ENCODE results near the gene PKP4. TPM values are rescaled to one million over a fixed set of nuclear protein-coding genes. Genes with fewer than 3 reads are reported as not detected.

PKP4 gene
- total and polyA plus RNA-seq, 2 of the 8 experiments (the other 6 are each of a cell fraction or from before 2014, with no cell fraction given) = 48.2 to 88.0 TPM

DNA sequence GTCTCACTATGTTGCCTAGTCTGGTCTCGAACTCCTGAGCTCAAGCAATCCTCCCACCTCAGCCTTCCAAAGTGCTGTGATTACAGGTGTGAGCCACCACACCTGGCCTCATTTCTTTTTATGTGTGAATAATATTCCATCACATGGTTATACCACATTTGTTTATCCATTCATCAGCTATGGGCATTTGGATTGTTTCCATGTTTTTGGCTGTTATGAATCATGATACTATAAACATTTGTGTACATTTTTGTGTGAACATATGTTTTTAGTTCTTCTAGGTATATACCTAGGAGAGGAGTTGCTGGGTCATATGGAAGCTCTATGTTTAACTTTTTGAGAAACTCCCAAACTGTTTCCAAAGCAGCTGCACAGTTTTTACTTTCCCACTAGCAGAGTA is 24.4 kb downstream of the PKP4 start:
- H3K18ac ChIP-seq (ENCODE audit: extremely low read depth, low read length) = no peak overlapping the region
- H3K4me2 ChIP-seq (ENCODE audit: insufficient read depth in 1 of 2, low read depth in 2 of 2, low read length in 2 of 2) = no peak overlapping the region
- no peaks in the 10 kb centered on the region; the same call in 1 of the 2 replicates for H3K23me2 ChIP-seq (ENCODE audit: low read depth, low read length)
- TF ChIP-seq HDAC6 (IDR thresholded peaks at IDR 0.05; ENCODE audit: low read depth, low read length) = no peak
- TF ChIP-seq RNF2 (IDR thresholded peaks at IDR 0.05; ENCODE audit: borderline replicate concordance, low read depth, low read length, missing control alignments, poor library complexity, severe bottlenecking) = no peak
- TF ChIP-seq CTBP2 (IDR thresholded peaks at IDR 0.05; ENCODE audit: borderline replicate concordance, insufficient read depth, insufficient read length, low read length) = no peak
- TF ChIP-seq SP4 (IDR thresholded peaks at IDR 0.05; ENCODE audit: low read length) = no peak
- TF ChIP-seq CREB1 (IDR thresholded peaks at IDR 0.05) = no peak
- no peak for TF ChIP-seq SP2 (IDR thresholded peaks at IDR 0.05; ENCODE audit: low read length)
- no peak for TF ChIP-seq FOSL1 (IDR thresholded peaks at IDR 0.05; ENCODE audit: insufficient read depth, low read depth, low read length)
- no peak for TF ChIP-seq NRF1 (IDR thresholded peaks at IDR 0.05; ENCODE audit: low read depth, low read length)
- TF ChIP-seq CHD1 (IDR thresholded peaks at IDR 0.05; ENCODE audit: low read depth, low read length) = no peak
- no peak for TF ChIP-seq POLR2AphosphoS5 (IDR thresholded peaks at IDR 0.05; ENCODE audit: low read depth, low read length)
- TF ChIP-seq TAF1 (IDR thresholded peaks at IDR 0.05; ENCODE audit: low read depth, low read length) = no peak
- TF ChIP-seq RFX5 (IDR thresholded peaks at IDR 0.05; ENCODE audit: borderline replicate concordance, low read depth, low read length) = no peak
- TF ChIP-seq SIN3A (conservative IDR thresholded peaks at IDR 0.05 in 1 of 2, IDR thresholded peaks at IDR 0.05 in 1 of 2; ENCODE audit: low read depth in 1 of 2, low read length in 2 of 2) = no peak
- no peak for TF ChIP-seq POLR2A (IDR thresholded peaks at IDR 0.05; ENCODE audit: control extremely low read depth in 1 of 2, low read depth in 2 of 2, low read length in 2 of 2)
- TF ChIP-seq TBP (IDR thresholded peaks at IDR 0.05; ENCODE audit: low read depth, low read length) = no peak
- no peak overlapping the region for H3K9ac ChIP-seq (replicated peaks in 1 of 4; ENCODE audit: extremely low read depth in 1 of 4, low read depth in 3 of 4, low read length in 3 of 4)
- H3K23ac ChIP-seq (ENCODE audit: insufficient read length) = no peak overlapping the region
- H3K4ac ChIP-seq (replicated peaks; ENCODE audit: insufficient read length, low read depth, low read length) = no peak overlapping the region
- peaks cover 0 to 7% (median 1%) of the 10 kb centered on the region in 4 experiments; a peak in 2 of 7 replicates for H3K4me1 ChIP-seq (replicated peaks in 1 of 4; ENCODE audit: control insufficient read depth in 3 of 4, insufficient read depth in 4 of 4, low read length in 3 of 4)
- no peak overlapping the region for H2BK15ac ChIP-seq (ENCODE audit: low read length)
- H3K79me2 ChIP-seq (ENCODE audit: control insufficient read depth in 1 of 2, insufficient read depth in 2 of 2, low read length in 2 of 2) = peaks cover 0 to 86% of the 10 kb centered on the region in 2 experiments; a peak in 3 of 4 replicates
- H3K79me1 ChIP-seq (ENCODE audit: low read depth, low read length) = no peaks in the 10 kb centered on the region
- H3K56ac ChIP-seq (replicated peaks; ENCODE audit: insufficient read length, low read depth, low read length) = no peak overlapping the region
- no peak overlapping the region for H2BK5ac ChIP-seq (ENCODE audit: low read depth, low read length)
- no peak overlapping the region for H2AFZ ChIP-seq (ENCODE audit: low read length)
- H3K9me3 ChIP-seq (ENCODE audit: insufficient read depth in 2 of 2, low read depth in 1 of 2, low read length in 1 of 2) = no peaks in the 10 kb centered on the region
- H4K5ac ChIP-seq (ENCODE audit: insufficient read length, low read depth, low read length) = no peak overlapping the region
- H3K4me3 ChIP-seq (ENCODE audit: extremely low read depth in 1 of 4, insufficient read depth in 2 of 4, low read depth in 3 of 4, low read length in 4 of 4) = no peak overlapping the region
- H3K36me3 ChIP-seq (ENCODE audit: control insufficient read depth in 2 of 4, insufficient read depth in 4 of 4, low read length in 3 of 4) = peaks cover 0 to 4% (median 0%) of the 10 kb centered on the region in 4 experiments; a peak in 2 of 8 replicates
- H2BK20ac ChIP-seq (ENCODE audit: low read length) = no peak overlapping the region
- POLR2A ChIA-PET (ENCODE audit: partially characterized antibody) = no interaction called here
- no peak overlapping the region for H2AK5ac ChIP-seq (ENCODE audit: low read depth, low read length)
- 100% methylated on average over 1 of the region's 1 CpG; no CpG with 5 or more reads in 1 of the 2 experiments for WGBS, 2 experiments (ENCODE audit: extremely low coverage in 1 of 2, insufficient coverage in 1 of 2, insufficient read length in 1 of 2, insufficient replicate concordance in 2 of 2, low coverage in 1 of 2, low lambda C conversion rate in 2 of 2, missing lambda C conversion rate in 1 of 2)
- DNase-seq (ENCODE audit: low read depth in 1 of 2, low spot score in 2 of 2) (no peak), FAIRE-seq (no peak)
- H3K27me3 ChIP-seq (replicated peaks in 1 of 4; ENCODE audit: control insufficient read depth in 3 of 4, extremely low read depth in 1 of 4, insufficient read depth in 3 of 4, low read length in 3 of 4) = no peaks in the 10 kb centered on the region
- H4K8ac ChIP-seq (ENCODE audit: extremely low read depth, insufficient read depth, low read length) = no peak overlapping the region
- no peak overlapping the region for H3K14ac ChIP-seq (ENCODE audit: insufficient read length)
- peaks cover 0 to 10% of the 10 kb centered on the region in 2 experiments for H4K20me1 ChIP-seq (replicated peaks in 1 of 2; ENCODE audit: control insufficient read depth in 1 of 2, insufficient read depth in 2 of 2, low read length in 2 of 2)
- H2BK12ac ChIP-seq (ENCODE audit: low read depth, low read length) = no peak overlapping the region
- H2BK120ac ChIP-seq (replicated peaks; ENCODE audit: low read depth, low read length) = no peak overlapping the region
- CTCF ChIA-PET (ENCODE audit: partially characterized antibody) = no interaction called here
- no peak overlapping the region for H4K91ac ChIP-seq (replicated peaks; ENCODE audit: insufficient read length, low read length)
- no peak overlapping the region for H3K27ac ChIP-seq (ENCODE audit: low read depth, low read length)
